Large intestine (tissue), 3 donors: ENCODE data around the gene RPS27L. TPM values are rescaled to one million over a fixed set of nuclear protein-coding genes. Genes with fewer than 3 reads are reported as not detected.

Source experiments
- DNase-seq, 2 donors: peaks; one replicate each; pipeline versions ENCODE4 v3.0.0 to v3.0.0-alpha.2; 2013
- H3K27ac ChIP-seq: one replicate; pipeline ENCODE4 v1.5.1; 2013; ENCODE audit warnings: low read length
- H3K27me3 ChIP-seq: 2 replicates; pipeline ENCODE4 v1.6.1; 2013; ENCODE audit warnings: low read length; ENCODE audit not compliant: control insufficient read depth, insufficient read depth
- H3K36me3 ChIP-seq: 2 replicates; pipeline ENCODE4 v1.6.1; 2013; ENCODE audit warnings: low read length; ENCODE audit not compliant: control insufficient read depth, insufficient read depth
- H3K4me1 ChIP-seq: one replicate; pipeline ENCODE4 v1.6.1; 2013; ENCODE audit warnings: low read length; ENCODE audit not compliant: control insufficient read depth, insufficient read depth
- H3K4me3 ChIP-seq: one replicate; pipeline ENCODE4 v1.5.1; 2013; ENCODE audit warnings: low read length
- H3K9me3 ChIP-seq: one replicate; pipeline ENCODE4 v1.6.1; 2013; ENCODE audit warnings: mild to moderate bottlenecking, low read depth, low read length, moderate library complexity; ENCODE audit not compliant: control insufficient read depth
- WGBS: methylation state at CpG from one replicate; pipeline ENCODE4 v1.1.5; 2013; ENCODE audit warnings: low lambda C conversion rate; ENCODE audit not compliant: insufficient coverage; 5-methylcytosine and 5-hydroxymethylcytosine counted together
- polyA plus RNA-seq: library from polyadenylated mRNA; unstranded; fragments of 120-200 nt; gene quantifications from one replicate; pipeline ENCODE4 v1.2.1, GENCODE V29; 2013

RPS27L gene
- polyA plus RNA-seq, 1 donor, result 183 TPM

DNA sequence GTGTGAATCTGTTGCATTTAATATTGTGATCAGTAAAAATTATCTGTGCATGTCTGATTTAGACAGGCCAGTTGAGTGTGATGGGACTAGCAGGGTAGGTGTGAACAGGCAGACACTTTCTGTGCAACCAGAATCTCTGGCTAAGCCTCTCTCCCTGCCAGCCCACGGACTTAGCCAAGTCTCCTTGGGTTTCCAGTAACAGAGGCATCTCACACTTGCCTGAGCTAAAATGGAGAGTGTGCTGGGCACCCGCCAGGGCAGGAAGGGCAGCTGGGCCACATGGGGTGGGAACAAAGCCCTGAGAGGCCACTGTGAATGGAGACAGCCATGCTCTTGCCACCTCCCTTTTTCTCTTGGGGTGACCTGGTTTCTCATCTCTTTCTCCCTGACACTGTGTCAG, 12.5 kb upstream of the RPS27L start:
- Histone ChIP-seq H3K4me3 (no peak overlapping the region), H3K36me3 (no peaks in the 10 kb centered on the region), H3K4me1 (no peaks in the 10 kb centered on the region), H3K27me3 (no peaks in the 10 kb centered on the region), H3K9me3 (no peaks in the 10 kb centered on the region), H3K27ac (no peak overlapping the region)
- WGBS, result no CpG with 5 or more reads among the region's 2 CpGs
- no peak for DNase-seq

DNA sequence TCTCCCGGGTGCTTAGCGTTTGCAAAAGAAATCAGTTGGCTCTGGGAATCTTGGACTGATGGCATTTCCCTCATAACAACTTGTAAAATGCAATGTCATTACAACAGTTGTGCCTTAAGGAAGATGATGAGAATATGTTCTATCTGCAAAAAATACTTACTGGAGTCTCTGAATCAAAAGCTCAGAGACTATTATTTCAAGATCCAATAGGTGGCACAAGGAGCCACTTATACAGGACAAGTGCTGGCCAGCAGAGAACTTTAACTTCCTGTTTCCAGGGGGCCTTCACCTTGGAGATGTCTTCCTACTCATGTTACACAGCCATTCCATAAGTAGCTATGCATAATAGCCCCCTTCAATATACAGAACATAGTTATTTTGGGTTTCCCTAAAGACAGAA, 8.9 kb upstream of the RPS27L start:
- Histone ChIP-seq H3K27ac (no peak overlapping the region), H3K9me3 (no peaks in the 10 kb centered on the region), H3K4me3 (no peak overlapping the region), H3K36me3 (no peaks in the 10 kb centered on the region), H3K27me3 (no peaks in the 10 kb centered on the region), H3K4me1 (no peaks in the 10 kb centered on the region)
- no CpG with 5 or more reads among the region's 2 CpGs for WGBS
- no peak for DNase-seq

DNA sequence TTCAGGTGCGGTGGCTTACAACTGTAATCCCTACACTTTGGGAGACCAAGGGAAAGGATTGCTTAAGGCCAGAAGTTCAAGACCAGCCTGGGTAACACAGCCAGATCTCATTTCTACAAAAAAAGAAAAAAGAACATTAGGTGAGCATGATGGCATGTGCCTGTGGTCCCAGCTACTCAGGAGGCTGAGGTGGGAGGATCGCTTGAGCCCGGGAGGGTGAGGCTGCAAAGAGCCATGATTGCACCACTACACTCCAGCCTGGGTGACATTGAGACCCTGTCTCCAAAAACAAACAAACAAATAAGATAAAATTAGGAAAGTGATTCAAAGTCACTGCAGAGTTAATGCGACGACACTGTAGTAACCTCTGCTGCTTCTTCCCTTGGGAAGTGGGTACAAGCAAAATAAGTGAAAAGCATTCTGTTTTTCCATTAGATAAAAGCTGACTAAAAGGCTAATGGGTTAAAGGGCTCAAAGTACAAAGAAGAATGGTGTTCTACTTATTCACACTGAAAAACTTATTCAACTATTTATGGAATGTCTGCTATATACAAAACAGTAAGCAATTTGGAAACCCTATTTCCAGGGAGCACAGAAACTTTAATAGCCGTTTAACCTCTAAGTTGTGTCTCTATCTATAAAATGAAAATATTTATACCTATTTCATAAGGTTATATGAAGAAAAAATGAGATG, 8.0 kb upstream of the RPS27L start:
- Histone ChIP-seq H3K9me3 (no peaks in the 10 kb centered on the region), H3K27me3 (no peaks in the 10 kb centered on the region), H3K4me1 (no peaks in the 10 kb centered on the region), H3K27ac (no peak overlapping the region), H3K36me3 (no peaks in the 10 kb centered on the region), H3K4me3 (no peak overlapping the region)
- no peak for DNase-seq
- WGBS, result 93% methylated on average over 3 of the region's 6 CpGs

DNA sequence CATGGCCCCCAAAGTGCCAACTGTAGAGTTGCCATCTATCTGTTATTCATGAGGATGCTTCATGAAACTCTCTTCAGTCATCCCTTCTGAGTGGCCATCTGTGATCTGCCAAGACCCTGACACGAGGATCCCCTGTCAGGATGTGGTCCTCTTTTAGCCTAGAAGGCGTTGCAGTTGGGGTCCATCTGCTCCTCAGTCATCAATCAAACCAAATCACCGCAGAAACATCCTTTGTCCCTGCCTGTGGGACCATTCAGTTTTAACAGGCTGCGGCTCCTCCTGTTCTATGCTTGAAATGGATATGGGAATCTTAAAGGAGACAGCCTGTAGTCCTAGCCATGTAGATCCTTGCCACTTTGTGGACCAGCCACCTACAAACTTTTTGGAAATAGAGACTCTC, 5.9 kb upstream of the RPS27L start:
- Histone ChIP-seq H3K27ac (no peak overlapping the region), H3K9me3 (no peaks in the 10 kb centered on the region), H3K4me1 (no peaks in the 10 kb centered on the region), H3K36me3 (no peaks in the 10 kb centered on the region), H3K4me3 (no peak overlapping the region), H3K27me3 (no peaks in the 10 kb centered on the region)
- no CpG with 5 or more reads among the region's 4 CpGs for WGBS
- no peak for DNase-seq

DNA sequence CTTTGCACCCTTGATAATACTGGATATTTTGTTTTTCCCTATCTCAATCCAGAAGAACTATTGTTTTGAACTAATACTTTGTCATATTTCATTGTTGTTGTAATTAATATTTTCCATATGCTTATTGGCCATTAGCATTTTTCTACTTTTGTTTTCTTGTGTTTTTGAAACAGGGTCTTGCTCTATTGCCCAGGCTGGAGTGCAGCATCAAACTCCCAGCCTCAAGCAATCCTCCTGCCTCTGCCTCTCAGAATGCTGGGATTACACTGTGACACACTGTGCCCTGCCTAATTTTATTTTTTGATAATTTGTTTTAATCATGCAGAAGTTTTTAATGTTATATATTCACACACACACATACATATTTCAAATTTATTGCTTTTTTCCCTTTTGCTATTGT, 3.4 kb upstream of the RPS27L start:
- no peak overlapping the region for H3K4me3 ChIP-seq
- no peak overlapping the region for H3K27ac ChIP-seq
- H3K27me3 ChIP-seq, result no peaks in the 10 kb centered on the region
- H3K4me1 ChIP-seq, result no peaks in the 10 kb centered on the region
- H3K36me3 ChIP-seq, result no peaks in the 10 kb centered on the region
- H3K9me3 ChIP-seq, result no peaks in the 10 kb centered on the region
- no peak for DNase-seq

DNA sequence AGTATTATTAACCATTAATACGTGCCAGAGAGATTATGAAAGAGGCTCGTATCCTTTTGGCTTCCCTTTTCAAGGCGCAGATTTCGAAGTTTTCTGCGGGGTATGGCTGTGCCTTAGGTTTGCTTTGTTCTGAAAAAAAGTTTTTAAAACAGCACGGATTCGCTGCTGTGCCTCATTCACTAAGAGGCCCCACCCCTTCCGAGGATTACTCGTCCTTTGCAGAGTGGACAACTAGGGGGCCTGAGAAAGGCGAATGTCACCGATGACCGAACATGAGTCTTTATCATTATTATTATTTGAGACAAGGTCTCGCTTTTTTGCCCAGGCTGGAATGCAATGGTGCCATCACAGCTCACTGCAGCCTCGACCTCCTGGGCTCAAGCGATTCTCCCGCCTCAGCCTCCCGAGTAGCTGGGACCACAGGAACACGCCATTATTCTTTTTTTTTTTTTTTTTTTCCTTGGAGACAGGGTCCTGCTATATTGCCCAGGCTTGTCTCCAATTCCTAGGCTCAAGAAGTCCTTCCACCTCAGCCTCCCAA, 684 bp upstream of the RPS27L start:
- H3K9me3 ChIP-seq, result no peaks in the 10 kb centered on the region
- 0% methylated on average over 2 of the region's 18 CpGs for WGBS

DNA sequence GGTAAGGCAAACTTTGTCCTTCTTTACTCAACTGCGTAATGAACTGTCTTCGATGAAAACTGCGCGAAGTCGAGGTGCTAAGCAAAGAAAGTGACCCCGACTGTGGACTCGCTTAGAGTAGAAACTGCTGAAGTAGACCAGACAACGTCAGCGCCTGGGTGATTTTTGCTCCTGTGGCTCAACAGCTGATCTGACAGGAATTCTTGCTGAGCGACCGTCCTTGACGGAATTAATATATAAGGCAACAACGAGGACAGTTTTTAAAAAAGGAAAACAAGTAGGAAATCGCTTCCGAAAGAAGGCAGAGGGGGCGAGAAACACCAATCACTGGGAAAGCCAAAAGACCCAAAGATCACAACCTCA, 541 bp downstream of the RPS27L start:
- Histone ChIP-seq H3K27ac (peak overlapping the region; percentile 94), H3K36me3 (peaks cover 14% of the 10 kb centered on the region), H3K9me3 (no peaks in the 10 kb centered on the region), H3K27me3 (no peaks in the 10 kb centered on the region), H3K4me3 (peak overlapping the region; percentile 76), H3K4me1 (no peaks in the 10 kb centered on the region)
- peak; percentile 69 to 84 for DNase-seq
- WGBS, result 0% methylated on average over 3 of the region's 16 CpGs

More for the DNA sequence above, 684 bp upstream of the RPS27L start:
- peak; percentile 45 to 75 for DNase-seq
- no peaks in the 10 kb centered on the region for H3K4me1 ChIP-seq
- peak overlapping the region; percentile 94 for H3K27ac ChIP-seq
- H3K4me3 ChIP-seq, result peak overlapping the region; percentile 76
- peaks cover 6% of the 10 kb centered on the region for H3K36me3 ChIP-seq
- H3K27me3 ChIP-seq, result no peaks in the 10 kb centered on the region

DNA sequence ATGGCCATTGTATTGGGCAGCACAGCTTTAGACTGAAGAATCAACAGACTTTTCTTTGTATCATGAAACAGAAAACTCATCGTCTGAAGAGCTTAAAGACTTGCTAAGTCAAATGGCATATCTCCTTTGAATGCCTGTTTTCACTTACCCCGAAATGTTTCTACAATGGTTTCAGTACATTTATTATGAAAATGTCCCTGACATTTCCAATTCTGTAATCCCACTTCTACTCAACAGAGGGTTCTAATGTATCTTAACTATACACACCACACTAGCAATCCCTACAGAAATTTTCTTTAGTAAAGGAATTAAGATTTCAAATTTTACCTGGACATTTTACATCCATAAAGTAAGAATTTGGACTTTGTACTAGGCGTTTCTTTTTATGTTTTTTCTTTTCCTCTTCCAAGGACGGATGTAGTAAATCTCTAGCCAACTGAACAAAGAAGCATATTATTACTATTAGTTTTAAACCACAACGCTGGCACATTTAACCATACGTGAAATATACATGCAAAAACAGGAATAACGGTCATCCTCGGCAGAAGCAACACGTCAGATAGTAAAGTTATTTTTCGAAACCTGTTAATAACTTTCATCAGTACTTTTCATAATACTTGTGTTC, 1.1 kb downstream of the RPS27L start:
- Histone ChIP-seq H3K36me3 (peaks cover 14% of the 10 kb centered on the region), H3K4me1 (no peaks in the 10 kb centered on the region), H3K9me3 (no peaks in the 10 kb centered on the region), H3K27me3 (no peaks in the 10 kb centered on the region), H3K4me3 (peak overlapping the region; percentile 76), H3K27ac (peak overlapping the region; percentile 94)
- DNase-seq, result no peak
- WGBS, result 18% methylated on average over 4 of the region's 10 CpGs

DNA sequence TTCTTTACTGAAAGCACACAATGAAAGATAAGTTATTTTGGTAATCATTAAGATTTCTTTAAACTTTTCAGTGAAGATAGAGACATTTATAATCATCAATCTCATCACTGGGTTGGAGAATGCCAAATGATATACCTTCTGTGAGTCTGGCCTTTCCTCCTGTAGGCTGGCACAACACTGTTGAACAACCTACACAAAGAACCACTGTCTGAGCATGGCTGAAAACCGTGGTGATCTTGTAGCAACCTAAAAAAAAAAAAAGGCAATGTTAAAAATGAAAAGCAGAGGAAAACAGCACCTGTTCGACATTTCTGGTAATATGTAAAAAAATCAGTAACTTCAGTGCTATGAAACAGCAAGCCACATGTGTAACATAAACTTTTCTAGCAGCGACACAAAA, 1.8 kb downstream of the RPS27L start:
- H3K36me3 ChIP-seq, result peaks cover 14% of the 10 kb centered on the region
- DNase-seq, result no peak
- H3K4me3 ChIP-seq, result peak overlapping the region; percentile 76
- no peaks in the 10 kb centered on the region for H3K9me3 ChIP-seq
- no peaks in the 10 kb centered on the region for H3K27me3 ChIP-seq
- H3K4me1 ChIP-seq, result no peaks in the 10 kb centered on the region
- WGBS, result 67% methylated on average over 3 of the region's 3 CpGs
- H3K27ac ChIP-seq, result peak overlapping the region; percentile 94

DNA sequence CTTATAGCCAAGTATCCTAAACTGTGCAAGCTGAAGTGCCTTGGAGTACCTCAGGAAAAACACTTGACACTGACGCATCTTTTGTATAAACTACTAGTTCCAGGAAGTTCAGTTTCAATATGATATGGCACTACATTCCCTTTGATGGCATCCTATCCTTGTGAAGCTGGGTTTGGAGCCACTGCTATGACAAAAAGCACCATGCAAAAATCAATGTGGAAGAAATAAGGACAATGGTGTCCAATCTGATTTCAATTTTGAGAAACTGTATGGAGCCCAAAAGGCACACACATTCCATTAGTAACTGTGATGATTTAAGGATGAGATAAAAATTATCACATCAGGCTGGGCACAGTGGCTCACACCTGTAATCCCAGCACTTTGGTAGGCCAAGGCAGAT, 5.6 kb downstream of the RPS27L start:
- Histone ChIP-seq H3K27ac (no peak overlapping the region), H3K27me3 (no peaks in the 10 kb centered on the region), H3K4me3 (no peak overlapping the region), H3K36me3 (peaks cover 21% of the 10 kb centered on the region), H3K9me3 (no peaks in the 10 kb centered on the region), H3K4me1 (no peaks in the 10 kb centered on the region)
- DNase-seq, result no peak
- WGBS, result no CpG with 5 or more reads among the region's 1 CpG

DNA sequence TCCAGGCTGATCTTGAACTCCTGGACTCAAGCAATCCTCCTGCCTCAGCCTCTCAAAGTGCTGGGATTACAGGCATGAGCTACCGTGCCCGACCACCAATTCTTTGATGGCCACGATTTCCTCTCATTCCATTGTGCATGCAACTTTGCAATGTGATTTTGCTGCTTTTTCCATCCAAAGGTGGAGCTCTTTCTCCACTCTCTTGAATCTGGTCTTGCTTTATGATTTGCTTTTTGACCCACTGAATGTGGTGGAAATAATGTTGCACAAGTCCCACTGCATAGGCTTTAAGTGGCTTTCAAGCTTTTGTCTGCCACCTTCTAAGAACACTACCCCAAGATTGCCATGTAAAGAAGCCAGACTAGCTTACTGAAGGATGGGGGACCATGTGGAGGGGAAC, 10.6 kb downstream of the RPS27L start:
- H3K27me3 ChIP-seq, result no peaks in the 10 kb centered on the region
- peaks cover 10% of the 10 kb centered on the region for H3K36me3 ChIP-seq
- H3K27ac ChIP-seq, result no peak overlapping the region
- peak in 1 of 2 donors; percentile 17 for DNase-seq
- no peak overlapping the region for H3K4me3 ChIP-seq
- H3K9me3 ChIP-seq, result no peaks in the 10 kb centered on the region
- no peaks in the 10 kb centered on the region for H3K4me1 ChIP-seq
- no CpG with 5 or more reads among the region's 3 CpGs for WGBS
